GM08714 (cell line): ENCODE results near the gene TSPO2.
"Not testable (repeated sequence)": the region's sequence is repeated elsewhere in the genome, so short reads cannot be mapped to it uniquely, and the experiment has no call there.

Experiments used
- H3K4me3 ChIP-seq: fragments of 200-500 bp; sonication (Bioruptor generic); 2 replicates; pipeline ENCODE4 v1.5.1; 2014; ENCODE audit warnings: mild to moderate bottlenecking, low read length, inconsistent platforms
- ZNF274 ChIP-seq: IDR thresholded peaks from 2 replicates; pipeline ENCODE4 v1.6.1; 2012; ENCODE audit warnings: mild to moderate bottlenecking, low read depth, low read length

Gene TSPO2, protein sequence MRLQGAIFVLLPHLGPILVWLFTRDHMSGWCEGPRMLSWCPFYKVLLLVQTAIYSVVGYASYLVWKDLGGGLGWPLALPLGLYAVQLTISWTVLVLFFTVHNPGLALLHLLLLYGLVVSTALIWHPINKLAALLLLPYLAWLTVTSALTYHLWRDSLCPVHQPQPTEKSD

DNA sequence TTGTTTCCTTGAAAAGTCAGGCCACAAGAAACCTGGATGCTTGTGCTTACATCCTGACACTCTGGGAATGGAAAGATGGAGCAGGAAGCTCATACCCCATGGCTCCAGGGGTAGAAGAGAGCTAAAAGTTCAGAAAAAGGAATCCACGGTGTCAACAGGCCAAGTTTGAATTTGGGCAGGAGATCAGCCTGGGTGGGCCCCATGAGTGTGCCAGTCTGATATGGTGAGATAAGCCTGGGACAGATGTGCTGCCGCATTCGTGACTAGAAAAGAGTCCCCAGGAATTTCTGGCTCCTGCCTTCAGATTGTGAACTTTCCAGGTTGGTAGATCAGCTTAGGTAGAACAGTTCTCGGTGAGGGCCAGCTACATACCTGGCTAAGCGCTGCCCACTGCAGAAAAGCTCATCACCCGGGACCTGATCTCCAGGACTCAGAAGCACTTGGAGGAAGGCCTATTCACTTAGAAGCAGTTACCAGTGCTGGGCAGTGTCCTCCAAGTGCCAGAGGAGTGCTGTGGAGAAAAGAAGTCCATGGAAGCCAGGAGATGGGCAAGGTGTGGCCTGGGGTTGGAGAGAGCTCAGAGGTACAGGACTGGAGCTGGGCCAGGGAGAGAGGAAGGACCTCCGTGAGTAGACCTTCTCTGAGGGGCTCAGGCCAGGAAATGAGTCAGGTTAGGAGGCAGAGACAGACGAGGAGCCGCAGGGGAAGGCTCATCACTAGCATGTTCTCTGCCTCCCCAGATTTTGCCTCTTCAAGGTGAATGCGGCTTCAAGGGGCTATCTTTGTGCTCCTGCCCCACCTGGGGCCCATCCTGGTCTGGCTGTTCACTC is at the start of gene TSPO2:
TSS of gene TSPO2 (plus strand) at position 242 of the 830 bp plus-strand sequence. CDS start at position 761, 519 bp downstream.
- no peak for TF ChIP-seq ZNF274
- no peak within 1 kb of the TSS for H3K4me3 ChIP-seq

GRCh38 chr6:40992746-40993145 is 49.5 kb upstream of the TSPO2 start:
- no peak overlapping the region for H3K4me3 ChIP-seq
- TF ChIP-seq ZNF274, result no peak

- no peak for TF ChIP-seq ZNF274
- H3K4me3 ChIP-seq, result no peak overlapping the region
Observed at GRCh38 chr6:40996591-40997233, 45.6 kb upstream of the TSPO2 start.

DNA sequence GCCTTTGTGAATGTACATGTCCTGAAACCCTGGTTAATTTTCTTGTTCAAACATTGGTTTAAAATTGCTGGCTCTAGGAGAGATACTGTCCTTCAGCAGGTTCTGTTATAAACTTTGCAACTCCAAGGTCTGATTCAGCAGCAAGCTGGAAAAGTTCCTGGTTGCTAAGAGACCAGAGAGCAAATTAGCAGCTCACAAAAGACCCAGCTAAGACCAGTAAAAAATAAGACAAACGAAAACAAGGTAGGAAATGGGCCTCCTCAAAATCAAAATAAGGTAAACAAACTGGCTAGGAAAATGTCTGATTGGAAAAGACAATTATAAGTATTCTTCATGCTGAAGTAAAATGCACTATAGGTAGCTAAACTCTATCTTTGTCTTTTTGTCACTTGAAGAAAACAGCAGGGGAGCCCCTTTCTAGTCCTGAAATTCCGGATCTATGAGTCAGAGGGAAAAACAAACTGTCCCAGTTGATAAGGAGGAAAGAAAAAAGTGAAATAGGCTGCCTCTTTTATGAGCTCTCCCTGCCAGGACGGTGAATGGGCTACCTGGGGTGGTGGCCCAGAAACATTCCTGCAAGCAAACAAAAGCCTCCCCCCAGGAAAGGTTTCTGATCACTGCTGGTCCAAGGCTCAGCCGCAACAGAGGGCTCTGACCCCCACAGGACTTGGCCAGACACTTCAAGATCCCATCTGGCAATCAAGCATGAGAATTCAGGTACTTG is 44.9 kb upstream of the TSPO2 start:
- no peak overlapping the region for H3K4me3 ChIP-seq
- TF ChIP-seq ZNF274, result no peak

- no peak overlapping the region for H3K4me3 ChIP-seq
- no peak for TF ChIP-seq ZNF274
Observed at GRCh38 chr6:40998661-40999060, 43.6 kb upstream of the TSPO2 start.

DNA sequence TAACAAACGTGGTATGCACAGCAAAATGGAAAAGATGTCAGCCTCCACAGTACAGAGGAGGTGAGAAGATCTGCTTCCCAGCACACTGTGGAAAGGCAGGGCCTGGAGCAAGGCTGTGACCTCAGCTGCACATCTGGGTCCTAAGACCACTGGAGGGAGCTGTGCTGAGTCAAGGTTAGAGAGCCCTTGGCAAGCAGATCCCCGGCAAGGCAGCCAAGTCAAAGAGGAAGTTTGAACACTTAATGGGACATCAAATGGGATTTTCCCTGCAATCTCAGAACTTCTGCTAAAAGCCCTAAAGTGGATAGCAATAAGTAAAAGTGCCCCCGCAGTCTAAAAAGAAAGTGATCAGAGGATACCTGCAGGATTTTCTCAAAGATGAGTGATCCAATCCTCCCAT is 42.7 kb upstream of the TSPO2 start:
- TF ChIP-seq ZNF274, result no peak
- no peak overlapping the region for H3K4me3 ChIP-seq

- TF ChIP-seq ZNF274, result no peak
- H3K4me3 ChIP-seq, result no peak overlapping the region
Observed at GRCh38 chr6:41000248-41000647, 42.0 kb upstream of the TSPO2 start.

DNA sequence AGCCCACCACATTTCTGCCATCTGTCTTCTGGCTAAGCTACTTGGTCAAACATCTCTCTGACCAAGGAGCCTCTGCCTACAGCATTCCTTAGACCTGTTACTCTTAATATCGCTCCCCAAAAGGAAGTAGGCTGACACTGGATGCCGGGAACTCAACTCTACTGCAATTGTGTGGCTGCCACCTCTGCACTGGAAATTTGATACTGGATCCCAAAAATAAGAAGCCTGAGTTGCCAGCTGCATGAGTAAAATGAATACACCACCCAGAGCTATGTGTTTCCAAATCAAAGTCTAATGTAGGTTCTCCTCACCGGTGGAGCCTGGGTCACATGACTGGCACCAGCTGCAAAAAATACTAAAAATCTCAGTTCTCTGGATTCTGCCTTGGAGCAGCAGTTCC is 40.1 kb upstream of the TSPO2 start:
- no peak for TF ChIP-seq ZNF274
- H3K4me3 ChIP-seq, result no peak overlapping the region

DNA sequence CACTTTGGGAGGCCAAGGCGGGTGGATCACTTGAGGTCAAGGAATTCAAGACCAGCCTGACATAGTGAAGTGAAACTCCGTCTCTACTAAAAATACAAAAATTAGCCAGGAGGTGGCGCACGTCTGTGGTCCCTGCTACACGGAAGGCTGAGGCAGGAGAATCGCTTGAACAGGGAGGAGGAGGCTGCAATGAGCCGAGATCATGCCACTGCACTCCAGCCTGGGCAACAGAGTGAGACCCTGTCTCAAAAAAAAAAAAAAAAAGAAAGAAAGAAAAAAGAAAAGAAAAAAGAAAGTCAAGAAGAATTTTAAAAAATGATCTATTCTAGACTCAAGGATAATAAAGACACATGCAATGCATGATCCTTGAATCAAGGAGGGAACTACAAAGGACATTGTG is 36.0 kb upstream of the TSPO2 start:
- not testable (repeated sequence) for H3K4me3 ChIP-seq

GRCh38 chr6:41006980-41007379 is 35.3 kb upstream of the TSPO2 start:
- H3K4me3 ChIP-seq, result not testable (repeated sequence)

DNA sequence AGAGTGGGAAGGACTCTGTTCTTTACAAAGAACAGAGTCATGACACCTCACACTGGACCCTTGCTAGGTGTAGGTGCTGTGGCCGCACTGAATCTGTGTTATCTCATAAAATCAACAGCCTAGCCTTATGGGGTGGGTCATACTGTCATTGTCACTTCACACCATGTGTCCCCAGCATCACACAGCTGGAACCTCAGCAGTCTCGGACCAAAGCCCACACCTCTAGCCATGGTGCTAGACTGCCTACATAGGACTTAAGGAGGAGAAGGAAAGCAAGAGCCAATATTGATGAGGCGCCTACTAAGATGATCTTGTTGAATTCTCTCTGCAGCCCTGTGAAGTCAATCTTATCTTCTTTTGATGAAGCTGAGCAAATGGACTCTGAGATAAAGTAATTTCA is 34.3 kb upstream of the TSPO2 start:
- no peak for TF ChIP-seq ZNF274
- no peak overlapping the region for H3K4me3 ChIP-seq

- no peak for TF ChIP-seq ZNF274
- no peak overlapping the region for H3K4me3 ChIP-seq
Observed at GRCh38 chr6:41009669-41010068, 32.6 kb upstream of the TSPO2 start.

GRCh38 chr6:41011673-41012072 is 30.6 kb upstream of the TSPO2 start:
- no peak overlapping the region for H3K4me3 ChIP-seq
- TF ChIP-seq ZNF274, result no peak

DNA sequence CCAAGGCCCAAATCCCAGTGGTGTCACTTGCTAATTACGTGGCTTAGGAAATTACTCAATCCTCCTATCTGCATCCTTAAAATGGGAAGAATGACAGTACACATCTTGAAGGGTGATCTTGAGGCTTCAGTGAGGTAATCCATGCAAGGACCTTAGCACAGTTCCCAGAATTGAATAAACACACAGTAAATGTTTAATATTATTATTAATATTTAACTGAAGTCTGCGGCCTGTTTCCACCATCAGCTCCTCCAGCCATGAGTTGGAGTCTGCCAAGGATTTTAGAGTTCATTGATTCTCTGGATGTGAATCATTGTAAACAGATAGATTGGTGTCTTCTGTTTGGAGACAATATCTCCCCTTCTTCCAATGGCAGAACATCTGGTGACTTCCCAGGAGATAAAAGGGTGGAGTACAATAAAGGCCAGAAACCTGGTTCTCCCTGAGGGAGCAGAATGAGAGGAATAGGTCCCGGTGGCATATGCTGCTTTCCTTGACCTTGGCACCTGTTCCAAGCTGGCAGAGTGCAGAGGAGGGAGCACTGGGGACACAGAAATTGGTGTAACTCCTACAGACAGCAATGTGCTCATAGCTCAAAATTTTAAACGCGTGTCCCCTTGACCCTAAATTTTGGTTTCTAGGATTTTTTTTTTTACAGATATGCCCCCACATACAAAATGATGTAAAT is 28.7 kb upstream of the TSPO2 start:
- H3K4me3 ChIP-seq, result no peak overlapping the region
- no peak for TF ChIP-seq ZNF274
